Colonic mucosa (tissue), 4 donors: Measurements from ENCODE around the gene EFEMP1. TPM values are rescaled to one million over a fixed set of nuclear protein-coding genes. Genes with fewer than 3 reads are reported as not detected.

Source experiments
- DNase-seq: peaks from one replicate; pipeline ENCODE4 v3.0.0-alpha.2; 2020
- H3K27ac ChIP-seq: fragments of 200-600 bp; one replicate; pipeline ENCODE4 v1.8.0; 2021
- H3K27me3 ChIP-seq: fragments of 200-600 bp; one replicate; pipeline ENCODE4 v1.8.0; 2021
- H3K36me3 ChIP-seq: fragments of 200-600 bp; one replicate; pipeline ENCODE4 v1.8.0; 2021
- H3K4me1 ChIP-seq: fragments of 200-600 bp; one replicate; pipeline ENCODE4 v1.8.0; 2021; ENCODE audit warnings: mild to moderate bottlenecking
- H3K4me3 ChIP-seq: fragments of 200-600 bp; one replicate; pipeline ENCODE4 v1.8.0; 2021
- H3K9ac ChIP-seq, 2 donors: one replicate each; pipeline ENCODE4 v1.7.0; 2013; ENCODE audit warnings: control low read depth in 2 of 2, low read depth in 2 of 2, low read length in 2 of 2
- H3K9me3 ChIP-seq: fragments of 200-600 bp; one replicate; pipeline ENCODE4 v1.8.0; 2021
- intact Hi-C: fragments of 100-400 bp; cut with DNase I; formaldehyde crosslinking; loops from one replicate; pipeline ENCODE4 v1.14.1; 2022
- total RNA-seq, 2 donors: library from RNA; stranded (reverse); fragmentation: NEBNext Ultra II Directional in 1 of 2; extraction: Animal tissue kit (Norgen Biotek cat#: 25700) in 1 of 2; gene quantifications; one replicate each; pipeline ENCODE4 v1.2.1, GENCODE V29; 2021
- TF ChIP-seq, protein P1 (sequence below): fragments of 200-600 bp; IDR thresholded peaks from one replicate; pipeline ENCODE4 v1.8.0; 2022; ENCODE audit warnings: antibody characterized with exemption, mild to moderate bottlenecking
- donor health status: healthy.
- donor health status: DM: no; HTN: no; CAD: no.
- donor health status: DM: no; HTN: no; CAD: no.

The EFEMP1 gene
- total RNA-seq, 2 donors from 2014 or later = 16.2 to 25.2 TPM

DNA sequence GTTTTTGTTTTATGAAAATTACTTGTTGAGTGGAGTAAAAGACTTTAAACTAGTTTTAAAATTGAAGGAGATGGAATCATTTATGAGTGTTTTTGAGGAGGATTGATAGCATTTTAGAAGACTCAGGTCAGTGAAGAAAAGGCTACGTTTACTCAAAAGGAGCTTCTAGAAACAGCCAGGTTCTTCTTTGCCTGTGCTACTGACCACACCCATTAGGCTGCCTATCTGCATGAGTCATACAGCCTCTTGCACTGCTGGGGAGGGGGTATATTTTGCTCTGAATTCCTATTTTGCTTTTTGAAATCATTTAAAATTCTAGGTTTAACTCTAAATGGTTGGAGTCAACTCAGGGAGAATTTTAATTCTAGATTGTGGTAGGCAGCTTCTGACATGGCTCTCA, 22.3 kb downstream of the EFEMP1 start:
- no peak for DNase-seq
- Histone ChIP-seq H3K4me1 (no peaks in the 10 kb centered on the region), H3K36me3 (no peaks in the 10 kb centered on the region), H3K27ac (no peak overlapping the region), H3K9ac (no peak overlapping the region), H3K4me3 (no peak overlapping the region), H3K27me3 (no peaks in the 10 kb centered on the region), H3K9me3 (no peaks in the 10 kb centered on the region)
- intact Hi-C loops = no loop called here
- TF ChIP-seq, protein P1, sequence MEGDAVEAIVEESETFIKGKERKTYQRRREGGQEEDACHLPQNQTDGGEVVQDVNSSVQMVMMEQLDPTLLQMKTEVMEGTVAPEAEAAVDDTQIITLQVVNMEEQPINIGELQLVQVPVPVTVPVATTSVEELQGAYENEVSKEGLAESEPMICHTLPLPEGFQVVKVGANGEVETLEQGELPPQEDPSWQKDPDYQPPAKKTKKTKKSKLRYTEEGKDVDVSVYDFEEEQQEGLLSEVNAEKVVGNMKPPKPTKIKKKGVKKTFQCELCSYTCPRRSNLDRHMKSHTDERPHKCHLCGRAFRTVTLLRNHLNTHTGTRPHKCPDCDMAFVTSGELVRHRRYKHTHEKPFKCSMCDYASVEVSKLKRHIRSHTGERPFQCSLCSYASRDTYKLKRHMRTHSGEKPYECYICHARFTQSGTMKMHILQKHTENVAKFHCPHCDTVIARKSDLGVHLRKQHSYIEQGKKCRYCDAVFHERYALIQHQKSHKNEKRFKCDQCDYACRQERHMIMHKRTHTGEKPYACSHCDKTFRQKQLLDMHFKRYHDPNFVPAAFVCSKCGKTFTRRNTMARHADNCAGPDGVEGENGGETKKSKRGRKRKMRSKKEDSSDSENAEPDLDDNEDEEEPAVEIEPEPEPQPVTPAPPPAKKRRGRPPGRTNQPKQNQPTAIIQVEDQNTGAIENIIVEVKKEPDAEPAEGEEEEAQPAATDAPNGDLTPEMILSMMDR = no peak

DNA sequence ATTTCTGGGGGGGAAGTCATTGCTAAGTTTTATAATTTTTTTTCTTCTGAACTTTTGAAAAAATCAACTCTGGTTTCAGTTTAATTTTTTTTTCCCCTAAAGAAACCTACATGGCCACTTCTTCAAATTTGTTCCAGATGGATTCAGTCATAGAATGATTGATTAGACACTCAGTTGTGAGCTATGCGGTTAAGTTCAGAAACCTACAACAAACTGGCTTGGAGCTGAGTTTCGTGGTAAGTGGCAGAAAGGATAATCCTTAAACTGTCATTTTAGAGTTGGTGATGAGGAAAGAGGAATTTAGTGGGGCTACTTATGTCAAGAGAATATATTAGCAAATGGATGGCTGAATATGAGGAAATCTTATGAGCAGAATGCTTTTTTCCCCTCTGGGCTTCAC, 23.7 kb downstream of the EFEMP1 start:
- Histone ChIP-seq H3K9me3 (no peaks in the 10 kb centered on the region), H3K4me3 (no peak overlapping the region), H3K4me1 (no peaks in the 10 kb centered on the region), H3K9ac (no peak overlapping the region), H3K27me3 (no peaks in the 10 kb centered on the region), H3K27ac (no peak overlapping the region), H3K36me3 (no peaks in the 10 kb centered on the region)
- intact Hi-C loops = no loop called here
- TF ChIP-seq, protein P1 = no peak
- no peak for DNase-seq

DNA sequence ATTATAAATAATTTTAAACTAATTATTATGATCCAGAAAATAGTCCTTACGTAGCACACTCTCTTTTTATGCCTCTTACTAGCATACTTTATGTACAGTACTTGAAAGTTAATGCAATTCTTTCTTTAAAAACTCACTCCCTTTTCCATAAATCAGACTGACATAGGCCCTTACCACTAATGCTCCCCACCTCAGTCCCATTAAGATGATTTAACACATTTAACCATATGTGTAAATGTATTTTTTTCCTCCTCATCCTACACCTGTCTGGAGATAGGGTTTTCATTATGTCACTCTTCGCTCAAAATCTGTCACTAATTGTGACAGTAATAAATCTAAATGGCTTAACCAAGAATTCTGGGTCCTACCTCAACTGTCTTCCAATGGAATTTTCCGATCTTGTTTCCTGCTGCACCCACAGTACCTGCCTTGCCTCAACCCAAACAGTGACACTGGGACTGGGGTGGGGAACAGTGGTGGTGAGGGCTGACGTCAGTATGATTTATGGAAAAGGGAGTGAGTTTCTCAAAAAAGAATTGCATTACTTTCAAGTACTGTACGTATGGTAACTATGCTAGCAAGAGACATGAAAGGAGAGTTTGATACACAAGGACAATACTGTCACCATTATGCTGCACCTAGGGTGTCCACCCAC, 25.1 kb downstream of the EFEMP1 start:
- no peaks in the 10 kb centered on the region for H3K27me3 ChIP-seq
- H3K9me3 ChIP-seq = no peaks in the 10 kb centered on the region
- intact Hi-C loops = no loop called here
- no peak for DNase-seq
- H3K36me3 ChIP-seq = no peaks in the 10 kb centered on the region
- H3K27ac ChIP-seq = no peak overlapping the region
- H3K4me3 ChIP-seq = no peak overlapping the region
- no peaks in the 10 kb centered on the region for H3K4me1 ChIP-seq
- H3K9ac ChIP-seq = no peak overlapping the region
- TF ChIP-seq, protein P1 = no peak

DNA sequence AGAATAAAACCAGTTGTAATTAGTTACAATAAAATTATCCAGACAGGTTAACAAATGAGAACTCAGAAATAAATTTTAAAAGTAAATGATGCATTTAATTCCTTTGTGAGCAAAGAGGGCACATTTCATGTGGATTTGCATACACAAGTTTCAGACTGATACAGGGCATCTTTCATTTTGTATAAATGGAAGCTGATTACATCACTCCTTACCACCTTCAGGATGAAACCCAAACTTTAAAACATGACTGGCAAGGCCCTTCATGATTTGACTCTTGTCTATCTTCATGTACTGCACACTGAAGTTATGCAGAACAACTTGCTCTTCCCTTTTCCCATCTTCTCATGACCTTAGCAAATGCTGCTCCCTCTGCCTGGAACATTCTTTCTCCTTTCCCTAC, 26.9 kb downstream of the EFEMP1 start:
- Histone ChIP-seq H3K27me3 (no peaks in the 10 kb centered on the region), H3K9me3 (no peaks in the 10 kb centered on the region), H3K27ac (no peak overlapping the region), H3K4me3 (no peak overlapping the region), H3K9ac (no peak overlapping the region), H3K36me3 (no peaks in the 10 kb centered on the region), H3K4me1 (no peaks in the 10 kb centered on the region)
- intact Hi-C loops = no loop called here
- TF ChIP-seq, protein P1 = no peak
- DNase-seq = no peak

DNA sequence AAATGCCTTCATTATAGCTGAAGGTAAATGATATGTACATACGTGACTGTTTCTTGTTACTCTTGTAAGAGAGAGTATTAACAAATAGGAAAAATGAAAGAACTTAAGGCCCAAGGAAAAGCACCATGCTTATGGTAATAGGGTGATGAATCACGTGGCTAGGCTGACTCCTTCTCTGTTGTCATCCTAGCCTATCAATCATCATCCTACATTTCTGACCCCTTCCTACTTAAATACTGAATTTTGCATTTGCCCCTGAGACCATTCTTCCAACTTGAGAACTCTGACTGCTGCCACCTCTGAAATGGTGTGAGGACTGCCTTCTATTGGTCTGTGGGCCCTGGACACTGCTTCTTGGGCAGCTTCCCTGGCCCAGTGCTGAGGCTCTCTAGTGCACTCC, 28.9 kb downstream of the EFEMP1 start:
- no peaks in the 10 kb centered on the region for H3K36me3 ChIP-seq
- no peak overlapping the region for H3K9ac ChIP-seq
- no peak overlapping the region for H3K4me3 ChIP-seq
- no peak overlapping the region for H3K27ac ChIP-seq
- intact Hi-C loops = no loop called here
- no peaks in the 10 kb centered on the region for H3K27me3 ChIP-seq
- no peaks in the 10 kb centered on the region for H3K4me1 ChIP-seq
- TF ChIP-seq, protein P1 = no peak
- no peaks in the 10 kb centered on the region for H3K9me3 ChIP-seq
- DNase-seq = no peak
